NCI-H1694 treated with DMSO at 0.1 percent for 48 hours (cell line): ENCODE results near the gene TRIML1.

ENCODE experiments used
- DNase-seq: peaks from one replicate; lab custom pipeline; 2025; lab: John Stamatoyannopoulos, UW

The TRIML1 gene

GRCh38 chr4:188139141-188139540 is at the start of gene TRIML1:
TSS of gene TRIML1 (plus strand) at chr4:188139441. CDS start at chr4:188139559, 118 bp downstream.
- no peak for DNase-seq

- no peak for DNase-seq
Measured at GRCh38 chr4:188092824-188093223, 46.4 kb upstream of the TRIML1 start.

GRCh38 chr4:188106454-188106853 is 32.8 kb upstream of the TRIML1 start:
- DNase-seq: no peak

GRCh38 chr4:188107931-188108843 is 31.1 kb upstream of the TRIML1 start:
- DNase-seq: no peak

GRCh38 chr4:188109157-188109755 is 30.0 kb upstream of the TRIML1 start, which contains the start of gene TRIML2:
TSS of gene TRIML2 (minus strand) at chr4:188109603. CDS start at chr4:188105368, 4,235 bp downstream.
- DNase-seq: no peak

GRCh38 chr4:188110036-188110435 is 29.2 kb upstream of the TRIML1 start:
- no peak for DNase-seq

GRCh38 chr4:188110741-188111471 is 28.3 kb upstream of the TRIML1 start:
- DNase-seq: no peak

GRCh38 chr4:188111955-188112354 is 27.3 kb upstream of the TRIML1 start:
- DNase-seq: no peak

- DNase-seq: no peak
Measured at GRCh38 chr4:188113156-188113555, 26.1 kb upstream of the TRIML1 start.

GRCh38 chr4:188117631-188118324 is 21.5 kb upstream of the TRIML1 start:
- DNase-seq: no peak

GRCh38 chr4:188121530-188121929 is 17.7 kb upstream of the TRIML1 start:
- no peak for DNase-seq

- no peak for DNase-seq
Measured at GRCh38 chr4:188127214-188127874, 11.9 kb upstream of the TRIML1 start.

GRCh38 chr4:188130355-188130754 is 8.9 kb upstream of the TRIML1 start:
- no peak for DNase-seq

- DNase-seq: no peak
Measured at GRCh38 chr4:188132232-188132631, 7.0 kb upstream of the TRIML1 start.

- DNase-seq: no peak
Measured at GRCh38 chr4:188138227-188138626, 1.0 kb upstream of the TRIML1 start.

GRCh38 chr4:188139671-188140070 is 430 bp downstream of the TRIML1 start:
- DNase-seq: no peak

GRCh38 chr4:188143731-188144130 is 4.5 kb downstream of the TRIML1 start:
- DNase-seq: no peak

- DNase-seq: no peak
Measured at GRCh38 chr4:188145601-188146000, 6.4 kb downstream of the TRIML1 start.

GRCh38 chr4:188146618-188147017 is 7.4 kb downstream of the TRIML1 start:
- DNase-seq: no peak

- DNase-seq: no peak
Measured at GRCh38 chr4:188147176-188147575, 7.9 kb downstream of the TRIML1 start.

- no peak for DNase-seq
Measured at GRCh38 chr4:188147776-188148175, 8.5 kb downstream of the TRIML1 start.
